Panc1 (cell line): ENCODE results near the gene DCST1. TPM values are rescaled to one million over a fixed set of nuclear protein-coding genes. Genes with fewer than 3 reads are reported as not detected.

Source experiments
- ATAC-seq: fragments of 200-7000 bp; cut with Tn5 transposase; 2 replicates; pipeline ENCODE4 v1.9.1; 2020; ENCODE audit warnings: mild to moderate bottlenecking, moderate library complexity
- BruUV-seq: library from RNA; stranded (reverse); fragments of 400-500 nt; replicated peaks from 2 replicates; lab custom pipeline; 2021; lab: Mats Ljungman, UMichigan
- CTCF ChIA-PET: fragments of 300-600 bp; sonication (Branson Sonifier 250); formaldehyde crosslinking; loops from one replicate; lab custom pipeline; 2022; ENCODE audit warnings: antibody characterized with exemption; lab: Charles Lee
- POLR2A ChIA-PET: fragments of 300-600 bp; sonication (Branson Sonifier 250); formaldehyde crosslinking; loops from one replicate; lab custom pipeline; 2022; ENCODE audit warnings: antibody characterized with exemption; lab: Charles Lee
- DNase-seq: peaks from one replicate; pipeline ENCODE4 v3.0.0-alpha.2; 2010; ENCODE audit warnings: low read depth, low spot score
- H3K27ac ChIP-seq: 2 replicates; pipeline ENCODE4 v1.5.1; 2011; ENCODE audit warnings: mild to moderate bottlenecking, low read length, inconsistent platforms
- H3K27me3 ChIP-seq: fragments of 200-500 bp; sonication (Bioruptor generic); 2 replicates; pipeline ENCODE4 v1.6.0; 2014; ENCODE audit warnings: low read length, inconsistent platforms; ENCODE audit not compliant: control insufficient read depth, insufficient read depth
- H3K36me3 ChIP-seq: fragments of 200-500 bp; sonication (Bioruptor generic); 2 replicates; pipeline ENCODE4 v1.5.1; 2014; ENCODE audit warnings: inconsistent platforms, mild to moderate bottlenecking, low read length, moderate library complexity; ENCODE audit not compliant: control insufficient read depth, insufficient read depth
- H3K4me1 ChIP-seq: 2 replicates; pipeline ENCODE4 v1.5.1; 2011; ENCODE audit warnings: inconsistent platforms, mild to moderate bottlenecking, low read length, moderate library complexity; ENCODE audit not compliant: control insufficient read depth, insufficient read depth
- H3K4me3 ChIP-seq, 2 experiments: 2 replicates each; pipeline ENCODE4 v1.5.1; 2011 to 2012; ENCODE audit warnings: low read depth in 2 of 2, low read length in 2 of 2, mild to moderate bottlenecking in 2 of 2, inconsistent platforms in 1 of 2, moderate library complexity in 1 of 2
- H3K9me3 ChIP-seq: fragments of 200-500 bp; sonication (Bioruptor generic); 2 replicates; pipeline ENCODE4 v1.5.1; 2014; ENCODE audit warnings: low read depth, mild to moderate bottlenecking, inconsistent platforms, low read length, moderate library complexity; ENCODE audit not compliant: control insufficient read depth, insufficient read depth
- CTCF ChIP-seq: fragments of 450-650 bp; IDR thresholded peaks from 2 replicates; pipeline ENCODE4 v1.5.1; 2017; ENCODE audit warnings: mild to moderate bottlenecking
- POLR2AphosphoS5 ChIP-seq: IDR thresholded peaks from 2 replicates; pipeline ENCODE4 v1.6.1; 2012; ENCODE audit warnings: mild to moderate bottlenecking, low read depth, low read length, moderate library complexity
- REST ChIP-seq, 2 experiments: IDR thresholded peaks; 2 replicates each; pipeline ENCODE4 v1.6.1; 2011 to 2012; ENCODE audit warnings: low read depth in 2 of 2, control low read depth in 1 of 2, low read length in 1 of 2, mild to moderate bottlenecking in 1 of 2, moderate library complexity in 1 of 2; ENCODE audit not compliant: insufficient read depth in 1 of 2
- SIN3A ChIP-seq: IDR thresholded peaks from 2 replicates; pipeline ENCODE4 v1.6.1; 2012; ENCODE audit warnings: low read depth, mild to moderate bottlenecking, low read length, moderate library complexity, borderline replicate concordance; ENCODE audit not compliant: insufficient read depth
- TCF7L2 ChIP-seq: IDR thresholded peaks from 2 replicates; pipeline ENCODE4 v1.6.1; 2011; ENCODE audit warnings: mild to moderate bottlenecking, low read depth, low read length, inconsistent platforms
- in situ Hi-C: cut with HindIII; loops from 2 replicates; pipeline ENCODE4 v1.10.0; 2016; ENCODE audit warnings: low sequenced_read_pairs, low pct_unique_long_range_greater_than_20kb
- intact Hi-C: fragments of 100-400 bp; cut with micrococcal nuclease; formaldehyde crosslinking; loops from one replicate; pipeline ENCODE4 v1.10.0; 2022; ENCODE audit not compliant: unreplicated experiment
- total RNA-seq: library from RNA; stranded (reverse); gene quantifications from one replicate; pipeline ENCODE4 v1.2.1, GENCODE V29; 2021; ENCODE audit not compliant: unreplicated experiment

Gene DCST1
- total RNA-seq, 1 experiment from 2014 or later, result not detected

- intact Hi-C loops, result no loop called here
- H3K9me3 ChIP-seq, result no peaks in the 10 kb centered on the region
- H3K4me3 ChIP-seq, result no peak overlapping the region
- peaks cover 10% of the 10 kb centered on the region for H3K4me1 ChIP-seq
- CTCF ChIA-PET, result no interaction called here
- no peak overlapping the region for H3K27ac ChIP-seq
- H3K36me3 ChIP-seq, result no peaks in the 10 kb centered on the region; the same call in 1 of the 2 replicates
- no TSS peak for BruUV-seq
- TF ChIP-seq REST (IDR thresholded peaks at IDR 0.05; ENCODE audit: insufficient read depth in 1 of 2, low read depth in 2 of 2, low read length in 1 of 2) (no peak), TCF7L2 (no peak), CTCF (no peak)
- no peak for ATAC-seq
- peaks cover 9% of the 10 kb centered on the region for H3K27me3 ChIP-seq
- POLR2A ChIA-PET, result no interaction called here
- DNase-seq, result no peak
- in situ Hi-C loops, result no loop called here
Measured at GRCh38 chr1:155077346-155077745, 43.7 kb downstream of the DCST1 start.

GRCh38 chr1:155077758-155078445, 44.3 kb downstream of the DCST1 start:
- Histone ChIP-seq H3K36me3 (no peaks in the 10 kb centered on the region; the same call in 1 of the 2 replicates), H3K4me1 (peaks cover 10% of the 10 kb centered on the region), H3K27me3 (peaks cover 9% of the 10 kb centered on the region), H3K27ac (no peak overlapping the region), H3K4me3 (peak overlapping the region in 1 of 2 experiments; percentile 49; a peak in 2 of 4 replicates), H3K9me3 (no peaks in the 10 kb centered on the region)
- ATAC-seq (no peak), DNase-seq (no peak)
- ChIA-PET POLR2A (no interaction called here), CTCF (no interaction called here)
- no TSS peak for BruUV-seq
- intact Hi-C loops (no loop called here), in situ Hi-C loops (no loop called here)
- no peak for TF ChIP-seq TCF7L2
- TF ChIP-seq SIN3A, result no peak
- no peak for TF ChIP-seq POLR2AphosphoS5
- TF ChIP-seq REST (IDR thresholded peaks at IDR 0.05; ENCODE audit: insufficient read depth in 1 of 2, low read depth in 2 of 2, low read length in 1 of 2), result no peak
- no peak for TF ChIP-seq CTCF
